ENCODE data around the gene P2RY12. TPM values are rescaled to one million over a fixed set of nuclear protein-coding genes. Genes with fewer than 3 reads are reported as not detected.

P2RY12 gene
- total RNA-seq, 6 donors from 2014 or later = 0.22 to 3.9 (median 2.8) TPM; not detected in 1

GRCh38 chr3:151403246-151403645 lies 18.7 kb upstream of the P2RY12 start:
- H3K4me1 ChIP-seq = no peaks in the 10 kb centered on the region
- no peak for DNase-seq
- H3K9me3 ChIP-seq = no peaks in the 10 kb centered on the region
- H3K27me3 ChIP-seq = no peaks in the 10 kb centered on the region
- H3K27ac ChIP-seq = no peak overlapping the region
- TF ChIP-seq, protein P1, sequence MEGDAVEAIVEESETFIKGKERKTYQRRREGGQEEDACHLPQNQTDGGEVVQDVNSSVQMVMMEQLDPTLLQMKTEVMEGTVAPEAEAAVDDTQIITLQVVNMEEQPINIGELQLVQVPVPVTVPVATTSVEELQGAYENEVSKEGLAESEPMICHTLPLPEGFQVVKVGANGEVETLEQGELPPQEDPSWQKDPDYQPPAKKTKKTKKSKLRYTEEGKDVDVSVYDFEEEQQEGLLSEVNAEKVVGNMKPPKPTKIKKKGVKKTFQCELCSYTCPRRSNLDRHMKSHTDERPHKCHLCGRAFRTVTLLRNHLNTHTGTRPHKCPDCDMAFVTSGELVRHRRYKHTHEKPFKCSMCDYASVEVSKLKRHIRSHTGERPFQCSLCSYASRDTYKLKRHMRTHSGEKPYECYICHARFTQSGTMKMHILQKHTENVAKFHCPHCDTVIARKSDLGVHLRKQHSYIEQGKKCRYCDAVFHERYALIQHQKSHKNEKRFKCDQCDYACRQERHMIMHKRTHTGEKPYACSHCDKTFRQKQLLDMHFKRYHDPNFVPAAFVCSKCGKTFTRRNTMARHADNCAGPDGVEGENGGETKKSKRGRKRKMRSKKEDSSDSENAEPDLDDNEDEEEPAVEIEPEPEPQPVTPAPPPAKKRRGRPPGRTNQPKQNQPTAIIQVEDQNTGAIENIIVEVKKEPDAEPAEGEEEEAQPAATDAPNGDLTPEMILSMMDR (IDR thresholded peaks at IDR 0.05) = no peak
- TF ChIP-seq POLR2A (IDR thresholded peaks at IDR 0.05) = no peak
- no peak for TF ChIP-seq EP300 (IDR thresholded peaks at IDR 0.05)
- no peak for TF ChIP-seq POLR2AphosphoS5 (IDR thresholded peaks at IDR 0.05)
- WGBS, 2 donors = 82 to 89% methylated on average over 2 of the region's 2 CpGs
- peak in 1 of 2 donors; percentile 73 for ATAC-seq (ENCODE audit: low FRiP score in 2 of 2)
- H3K4me3 ChIP-seq = no peak overlapping the region
- H3K36me3 ChIP-seq = no peaks in the 10 kb centered on the region

DNA sequence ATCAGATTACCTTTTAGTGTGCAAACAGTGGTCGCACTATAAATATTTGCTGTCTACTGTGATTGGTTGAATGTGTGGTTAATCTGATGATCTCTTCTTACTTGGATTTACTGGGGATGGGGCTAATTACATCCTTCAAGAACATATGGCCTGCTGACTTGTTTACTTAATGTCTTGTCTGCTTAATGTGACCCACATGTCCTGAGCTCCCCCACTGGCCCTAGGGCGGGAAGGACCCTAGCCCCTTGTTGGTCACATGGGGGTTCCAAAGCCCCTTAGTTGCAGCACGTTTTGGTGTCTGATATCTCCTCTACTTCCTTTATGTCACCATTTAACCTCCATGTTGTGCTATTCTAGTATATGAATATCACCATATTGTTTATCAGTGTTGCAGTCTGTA lies 17.8 kb upstream of the P2RY12 start:
- ATAC-seq (ENCODE audit: low FRiP score in 2 of 2) (no peak), DNase-seq (no peak)
- no peak overlapping the region for H3K27ac ChIP-seq
- WGBS, 2 donors = 71 to 79% methylated on average over 3 of the region's 3 CpGs
- H3K4me3 ChIP-seq = no peak overlapping the region
- no peaks in the 10 kb centered on the region for H3K9me3 ChIP-seq
- no peaks in the 10 kb centered on the region for H3K4me1 ChIP-seq
- no peaks in the 10 kb centered on the region for H3K36me3 ChIP-seq
- TF ChIP-seq POLR2AphosphoS5 (IDR thresholded peaks at IDR 0.05) (no peak), EP300 (IDR thresholded peaks at IDR 0.05) (no peak), POLR2A (IDR thresholded peaks at IDR 0.05) (no peak)
- TF ChIP-seq, protein P1 (IDR thresholded peaks at IDR 0.05) = no peak
- H3K27me3 ChIP-seq = no peaks in the 10 kb centered on the region

GRCh38 chr3:151400341-151400740 lies 15.8 kb upstream of the P2RY12 start:
- no peaks in the 10 kb centered on the region for H3K4me1 ChIP-seq
- H3K36me3 ChIP-seq = no peaks in the 10 kb centered on the region
- TF ChIP-seq EP300 (IDR thresholded peaks at IDR 0.05) (no peak), POLR2AphosphoS5 (IDR thresholded peaks at IDR 0.05) (no peak), POLR2A (IDR thresholded peaks at IDR 0.05) (no peak)
- no peak overlapping the region for H3K4me3 ChIP-seq
- H3K27me3 ChIP-seq = no peaks in the 10 kb centered on the region
- WGBS, 2 donors = 84 to 91% methylated on average over 4 of the region's 4 CpGs
- DNase-seq = no peak
- H3K27ac ChIP-seq = no peak overlapping the region
- no peaks in the 10 kb centered on the region for H3K9me3 ChIP-seq
- no peak for ATAC-seq (ENCODE audit: low FRiP score in 2 of 2)

DNA sequence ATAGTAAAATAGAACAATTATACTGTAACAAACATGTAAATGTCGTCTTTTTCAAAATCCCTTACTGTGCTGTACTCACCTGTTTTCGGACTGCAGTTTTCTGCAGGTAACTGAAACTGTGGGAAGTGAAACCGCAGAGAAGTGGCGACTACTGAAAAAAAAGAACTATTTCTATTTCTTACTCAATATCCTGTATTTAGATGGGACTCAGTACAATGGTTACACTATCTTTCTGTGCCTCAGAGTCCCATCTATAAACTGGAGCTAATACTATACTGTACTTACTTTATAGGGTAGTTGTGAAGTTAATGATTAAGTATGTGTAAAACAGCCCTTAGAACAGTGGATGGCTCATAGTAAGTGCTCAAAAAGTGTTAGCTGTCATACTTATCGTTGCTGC lies 14.3 kb upstream of the P2RY12 start:
- WGBS, 2 donors = 68 to 74% methylated on average over 5 of the region's 5 CpGs

GRCh38 chr3:151395806-151396205 lies 11.3 kb upstream of the P2RY12 start:
- 83 to 89% methylated on average over 3 of the region's 3 CpGs for whole genome bisulfite sequencing, 2 donors
- DNase-seq = no peak
- no peak for TF ChIP-seq POLR2AphosphoS5 (IDR thresholded peaks at IDR 0.05)
- TF ChIP-seq, protein P1 (IDR thresholded peaks at IDR 0.05) = no peak
- TF ChIP-seq EP300 (IDR thresholded peaks at IDR 0.05) = no peak
- no peak for TF ChIP-seq POLR2A (IDR thresholded peaks at IDR 0.05)
- no peak for ATAC-seq (ENCODE audit: low FRiP score in 2 of 2)
- Histone ChIP-seq H3K27me3 (no peaks in the 10 kb centered on the region), H3K27ac (no peak overlapping the region), H3K36me3 (no peaks in the 10 kb centered on the region), H3K4me1 (no peaks in the 10 kb centered on the region), H3K4me3 (no peak overlapping the region), H3K9me3 (no peaks in the 10 kb centered on the region)

More for the DNA sequence above, 14.3 kb upstream of the P2RY12 start:
- TF ChIP-seq, protein P1 (IDR thresholded peaks at IDR 0.05) = no peak
- no peak for TF ChIP-seq EP300 (IDR thresholded peaks at IDR 0.05)
- no peak for TF ChIP-seq POLR2AphosphoS5 (IDR thresholded peaks at IDR 0.05)
- no peak for TF ChIP-seq POLR2A (IDR thresholded peaks at IDR 0.05)
- Histone ChIP-seq H3K36me3 (no peaks in the 10 kb centered on the region), H3K27ac (no peak overlapping the region), H3K9me3 (no peaks in the 10 kb centered on the region), H3K4me1 (no peaks in the 10 kb centered on the region), H3K27me3 (no peaks in the 10 kb centered on the region), H3K4me3 (no peak overlapping the region)
- ATAC-seq (ENCODE audit: low FRiP score in 2 of 2) (no peak), DNase-seq (no peak)
